Activated CD4-positive, alpha-beta T cell treated with anti-CD3 and anti-CD28 coated beads for 48 hours (primary cell): ENCODE measurements around the gene COQ8A.
A peak's percentile ranks its signal among the peaks of the same experiment; 100 is the strongest.
"Not testable (repeated sequence)": the region's sequence is repeated elsewhere in the genome, so short reads cannot be mapped to it uniquely, and the experiment has no call there.

Source experiments
- DNase-seq: peaks from one replicate; pipeline ENCODE4 v3.0.0-alpha.2; 2020

Gene COQ8A

GRCh38 chr1:226985839-226986463 lies 45.9 kb downstream of the COQ8A start:
- no peak for DNase-seq

- DNase-seq = no peak
These were observed 46.5 kb downstream of the COQ8A start for GRCh38 chr1:226986496-226987178.

- DNase-seq = no peak
These were observed 47.1 kb downstream of the COQ8A start for GRCh38 chr1:226987179-226987536.

GRCh38 chr1:226987623-226988333 lies 47.7 kb downstream of the COQ8A start:
- DNase-seq = no peak

GRCh38 chr1:226988334-226988666 lies 48.2 kb downstream of the COQ8A start:
- no peak for DNase-seq

GRCh38 chr1:226989085-226989920 lies 49.2 kb downstream of the COQ8A start:
- DNase-seq = no peak

GRCh38 chr1:226990133-226990716 lies 50.1 kb downstream of the COQ8A start:
- DNase-seq = peak; percentile 76

- DNase-seq = no peak
These were observed 51.8 kb downstream of the COQ8A start for GRCh38 chr1:226991920-226992319.

- no peak for DNase-seq
These were observed 53.9 kb downstream of the COQ8A start for GRCh38 chr1:226993814-226994585.

GRCh38 chr1:226994586-226995364 lies 54.7 kb downstream of the COQ8A start:
- DNase-seq = no peak

GRCh38 chr1:226995365-226996332 lies 55.6 kb downstream of the COQ8A start:
- no peak for DNase-seq

- DNase-seq = not testable (repeated sequence)
These were observed 59.5 kb downstream of the COQ8A start for GRCh38 chr1:226999579-226999978.

GRCh38 chr1:227002531-227003049 lies 62.5 kb downstream of the COQ8A start:
- DNase-seq = no peak

- DNase-seq = no peak
These were observed 63.1 kb downstream of the COQ8A start for GRCh38 chr1:227003165-227003564.

- no peak for DNase-seq
These were observed 64.7 kb downstream of the COQ8A start for GRCh38 chr1:227004796-227005195.

- DNase-seq = no peak
These were observed 66.2 kb downstream of the COQ8A start for GRCh38 chr1:227006226-227006796.

- DNase-seq = no peak
These were observed 69.8 kb downstream of the COQ8A start for GRCh38 chr1:227009937-227010336.

GRCh38 chr1:227010645-227011044 lies 70.6 kb downstream of the COQ8A start:
- no peak for DNase-seq

- no peak for DNase-seq
These were observed 76.9 kb downstream of the COQ8A start for GRCh38 chr1:227016990-227017389.

- DNase-seq = no peak
These were observed 92.3 kb downstream of the COQ8A start for GRCh38 chr1:227032396-227032795.
